ENCODE measurements around the gene LRSAM1.

DNA sequence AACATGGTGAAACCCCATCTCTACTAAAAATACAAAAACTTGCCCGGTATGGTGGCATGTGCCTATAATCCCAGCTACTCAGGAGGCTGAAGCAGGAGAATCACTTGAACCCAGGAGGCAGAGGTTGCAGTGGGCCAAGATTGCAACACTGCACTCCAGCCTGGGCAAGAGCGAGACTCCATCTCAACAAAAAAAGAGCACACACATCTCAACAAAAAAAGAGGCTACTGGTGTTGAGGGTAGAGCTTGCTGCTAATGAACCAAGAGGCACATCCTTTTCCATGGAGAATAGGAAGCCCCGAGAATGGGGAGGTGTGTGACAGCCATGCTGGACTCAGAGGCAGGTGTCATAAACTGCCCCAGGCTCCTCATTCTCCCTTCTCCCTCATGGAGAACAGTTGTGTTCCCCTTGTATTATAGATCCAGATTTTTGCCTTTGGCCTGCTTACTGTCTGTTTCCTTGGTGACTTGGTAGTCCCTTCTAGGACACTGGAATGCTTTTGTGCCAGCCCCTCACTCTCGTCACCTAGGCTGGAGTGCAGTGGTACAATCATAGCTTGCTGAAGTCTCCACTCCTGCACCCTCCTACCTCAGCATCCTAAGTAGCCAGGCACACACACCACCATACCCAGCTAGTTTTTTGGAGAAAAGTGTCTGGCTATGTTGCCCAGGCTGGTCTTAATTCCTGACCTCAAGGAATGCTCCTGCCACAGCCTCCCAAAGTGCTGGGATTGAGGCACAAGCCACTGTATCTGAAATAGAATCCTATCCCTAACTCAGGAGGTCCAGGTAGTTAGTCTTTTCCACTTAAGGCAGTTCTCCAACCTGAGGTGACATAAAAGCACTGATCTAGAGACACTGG lies 5.2 kb upstream of the LRSAM1 start:
- no peak for TF ChIP-seq CSRNP3 (CRISPR knock-in tag; IDR thresholded peaks at IDR 0.05)
- TF ChIP-seq ZNF565 (CRISPR knock-in tag; conservative IDR thresholded peaks at IDR 0.05; ENCODE audit: low read depth) = no peak
- TF ChIP-seq PATZ1 (CRISPR knock-in tag; IDR thresholded peaks at IDR 0.05; ENCODE audit: borderline replicate concordance) = no peak
- no peak for TF ChIP-seq ZNF8 (CRISPR knock-in tag; IDR thresholded peaks at IDR 0.05)
- no peak for TF ChIP-seq CSDC2 (CRISPR knock-in tag; IDR thresholded peaks at IDR 0.05)
- TF ChIP-seq ARNTL (CRISPR knock-in tag; IDR thresholded peaks at IDR 0.05; ENCODE audit: borderline replicate concordance, low read depth) = no peak
- TF ChIP-seq ZNF70 (CRISPR knock-in tag; IDR thresholded peaks at IDR 0.05) = no peak
- no peak for TF ChIP-seq BACH2 (CRISPR knock-in tag; IDR thresholded peaks at IDR 0.05; ENCODE audit: borderline replicate concordance)
- no peak for TF ChIP-seq CREB5 (CRISPR knock-in tag; IDR thresholded peaks at IDR 0.05; ENCODE audit: low read depth)
- TF ChIP-seq TOX (CRISPR knock-in tag; IDR thresholded peaks at IDR 0.05; ENCODE audit: borderline replicate concordance) = no peak
- TF ChIP-seq RARB (CRISPR knock-in tag; IDR thresholded peaks at IDR 0.05) = no peak
- TF ChIP-seq ZFP3 (CRISPR knock-in tag; IDR thresholded peaks at IDR 0.05) = no peak

Measured in SK-N-SH treated with all-trans-retinoic acid at 6 μM for 48 hours (cell line).